Measurements from ENCODE around the gene TNIK.

The TNIK gene

DNA sequence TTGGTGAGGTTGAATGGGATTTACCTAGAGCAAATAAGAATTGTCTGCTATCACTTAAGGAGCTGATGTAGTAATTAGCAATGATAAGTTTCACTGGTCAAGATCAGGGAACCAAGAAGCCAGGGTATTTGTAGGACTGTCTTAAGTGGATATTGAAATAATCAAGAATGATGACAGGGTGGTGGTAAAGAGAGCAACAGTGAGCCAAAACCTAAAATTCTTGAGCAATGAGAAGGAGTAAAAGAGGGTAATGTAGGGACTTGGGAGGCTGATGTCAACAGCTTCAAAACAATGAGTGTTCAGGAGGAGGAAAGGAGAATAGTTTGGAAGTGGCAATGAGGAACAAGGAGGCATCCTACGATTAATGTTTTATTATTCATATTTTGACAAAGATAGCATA is 402.1 kb downstream of the TNIK start:
- no peak for DNase-seq

DNA sequence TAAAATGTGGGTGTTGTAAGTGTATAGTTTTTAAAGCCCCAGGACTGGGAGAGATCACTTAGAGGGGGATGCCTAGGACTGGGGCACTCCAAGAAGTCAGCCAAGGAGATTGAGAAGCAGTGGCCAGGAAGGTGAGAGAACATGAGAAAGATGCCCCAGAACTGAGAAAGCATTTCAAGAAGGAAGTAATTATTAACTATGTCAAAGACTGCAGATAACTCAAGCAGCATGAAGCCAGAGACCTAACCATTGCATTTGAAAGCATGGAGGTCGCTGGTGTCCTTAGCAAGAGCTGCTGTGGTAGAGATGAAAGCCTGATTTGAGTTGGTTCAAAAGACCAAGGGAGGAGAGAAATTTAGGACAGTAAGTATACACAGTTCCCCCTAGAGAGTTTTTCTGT is 403.1 kb downstream of the TNIK start:
- no peak for DNase-seq

DNA sequence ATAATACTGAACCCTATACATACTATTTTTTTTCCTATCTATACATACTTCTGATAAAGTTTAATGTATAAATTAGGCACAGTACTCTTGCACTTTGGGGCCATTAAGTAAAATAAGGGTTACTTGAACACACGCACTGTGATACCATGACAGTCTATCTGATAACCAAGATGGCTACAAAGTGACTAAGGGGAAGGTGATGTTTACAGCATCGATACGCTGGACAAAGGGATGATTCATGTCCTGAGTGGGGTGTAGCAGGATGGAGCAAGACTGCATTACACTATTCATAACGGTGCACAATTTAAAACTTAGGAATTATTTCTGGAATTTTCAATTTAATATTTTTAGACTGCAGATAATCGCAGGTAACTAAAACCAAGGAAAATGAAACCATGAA is 403.7 kb downstream of the TNIK start:
- no peak for DNase-seq

DNA sequence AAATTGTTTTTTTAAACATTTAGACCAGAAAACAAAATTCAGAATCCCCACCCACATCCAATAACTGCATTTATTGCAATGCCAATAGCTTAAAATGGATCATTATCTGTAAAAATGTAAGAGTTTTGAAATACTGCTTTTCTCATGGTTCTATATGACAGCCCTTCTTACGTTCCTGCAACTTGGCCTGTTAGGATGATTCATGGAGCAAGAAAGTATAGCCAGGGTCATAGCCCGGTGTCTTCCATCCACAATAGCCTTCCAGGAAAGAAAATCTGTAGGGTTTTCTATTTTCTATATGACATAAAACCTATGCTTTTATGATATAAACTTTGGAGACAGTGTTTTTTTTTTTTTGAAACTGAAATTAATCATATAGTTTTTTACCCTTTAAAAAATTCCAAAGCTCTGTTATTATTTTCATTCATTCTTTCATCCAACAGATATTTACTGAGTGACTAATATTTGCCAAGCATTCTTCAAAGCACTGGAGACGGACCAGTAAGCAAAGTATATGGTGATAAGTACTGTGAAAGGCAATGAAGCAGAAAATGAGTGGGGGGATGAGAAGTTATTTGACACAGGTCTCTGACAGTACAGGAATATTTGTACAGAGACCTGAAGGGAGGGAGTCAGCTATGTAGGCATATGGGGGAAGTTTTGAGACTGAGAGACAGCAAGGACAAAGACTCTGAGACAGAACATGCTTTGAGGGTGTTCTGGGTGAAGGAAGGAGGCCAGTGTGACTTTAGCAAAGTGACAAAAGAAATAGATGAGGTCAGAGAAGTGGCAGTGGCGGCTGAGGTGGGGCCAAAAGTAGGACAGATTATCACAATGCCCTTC is 404.6 kb downstream of the TNIK start:
- DNase-seq, result no peak

DNA sequence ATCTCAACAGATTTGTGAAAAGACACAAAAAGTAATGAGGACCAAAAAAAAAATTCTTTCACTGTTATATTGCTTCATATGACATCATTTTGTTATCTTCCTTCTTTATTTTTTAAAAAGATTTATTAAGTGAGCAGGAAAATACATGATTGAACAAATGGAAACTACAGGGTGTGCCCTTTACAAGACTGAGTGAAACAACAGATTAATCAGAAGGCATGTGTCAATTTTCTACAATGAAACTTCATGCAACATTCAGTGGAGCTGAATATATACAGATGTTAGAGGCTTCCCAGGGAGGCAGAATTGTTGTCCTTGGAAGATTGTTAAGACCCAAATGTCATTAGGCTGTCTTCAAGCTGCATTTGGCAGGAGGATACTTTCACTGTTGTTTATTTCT is 405.3 kb downstream of the TNIK start:
- no peak for DNase-seq

DNA sequence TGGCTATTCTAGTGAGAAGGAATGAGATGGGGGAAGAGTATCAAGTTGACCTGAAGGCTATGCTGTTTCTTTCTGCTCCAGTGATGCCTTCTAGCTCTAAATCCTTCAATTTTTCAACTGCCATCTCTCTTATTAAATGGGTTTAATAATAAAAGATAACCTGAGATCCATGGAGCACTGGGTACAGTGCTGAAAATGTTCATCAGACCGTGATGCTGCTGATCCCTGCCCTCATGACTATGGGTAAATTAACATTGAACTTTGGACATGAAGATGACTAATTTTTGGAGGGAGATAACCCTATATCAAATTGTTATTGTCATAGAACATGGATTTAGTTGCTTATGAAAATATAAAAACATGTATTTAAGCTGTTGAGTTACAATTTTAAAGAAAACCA is 406.0 kb downstream of the TNIK start:
- DNase-seq, result no peak

DNA sequence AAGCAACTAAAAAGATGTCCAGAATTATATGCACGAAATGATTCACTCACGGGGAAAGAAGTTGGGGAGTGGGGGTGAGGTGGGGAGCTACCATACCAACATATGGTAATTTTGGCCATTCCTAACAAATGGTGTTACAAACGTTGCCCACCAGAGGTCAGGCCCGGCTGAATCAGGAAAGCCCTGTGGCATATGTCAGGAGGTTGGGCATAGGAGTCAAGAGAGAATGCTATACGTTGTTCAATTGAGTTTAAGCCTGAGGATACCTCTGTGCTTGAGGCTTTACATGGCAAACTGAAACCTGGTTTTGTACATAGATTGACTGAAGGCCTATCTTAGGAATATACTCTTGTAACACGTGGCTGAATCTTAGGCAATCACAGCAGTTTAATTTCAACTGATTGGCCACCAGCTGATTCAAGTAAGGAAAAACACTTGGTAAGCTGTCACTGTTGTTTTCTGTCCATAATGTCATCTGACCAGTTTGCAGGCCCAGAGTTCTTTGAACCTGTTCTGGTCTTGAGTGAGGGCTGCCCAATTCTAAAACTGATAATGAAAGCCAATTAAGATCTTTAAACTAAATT is 410.3 kb downstream of the TNIK start:
- peak in 1 of 2 experiments; percentile 12 for DNase-seq

DNA sequence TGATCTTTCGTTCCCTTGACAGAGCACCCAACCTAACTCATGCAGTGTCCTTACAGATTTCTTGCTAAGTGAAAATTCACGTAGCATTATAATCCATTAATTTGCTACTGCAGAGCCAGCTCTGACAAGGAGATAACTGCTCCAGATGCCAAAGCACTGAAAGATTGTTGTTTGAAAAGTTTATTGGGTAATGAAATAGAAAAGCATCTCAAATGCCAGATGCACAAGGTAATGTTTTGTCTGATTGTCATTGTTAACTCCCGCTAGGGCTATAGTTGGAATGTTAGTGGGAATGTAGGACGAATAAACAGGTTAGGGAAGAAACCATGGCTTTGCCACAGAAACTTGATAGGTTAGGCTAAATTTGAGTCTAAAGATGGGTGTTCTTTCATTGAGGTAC is 413.4 kb downstream of the TNIK start:
- no peak for DNase-seq

DNA sequence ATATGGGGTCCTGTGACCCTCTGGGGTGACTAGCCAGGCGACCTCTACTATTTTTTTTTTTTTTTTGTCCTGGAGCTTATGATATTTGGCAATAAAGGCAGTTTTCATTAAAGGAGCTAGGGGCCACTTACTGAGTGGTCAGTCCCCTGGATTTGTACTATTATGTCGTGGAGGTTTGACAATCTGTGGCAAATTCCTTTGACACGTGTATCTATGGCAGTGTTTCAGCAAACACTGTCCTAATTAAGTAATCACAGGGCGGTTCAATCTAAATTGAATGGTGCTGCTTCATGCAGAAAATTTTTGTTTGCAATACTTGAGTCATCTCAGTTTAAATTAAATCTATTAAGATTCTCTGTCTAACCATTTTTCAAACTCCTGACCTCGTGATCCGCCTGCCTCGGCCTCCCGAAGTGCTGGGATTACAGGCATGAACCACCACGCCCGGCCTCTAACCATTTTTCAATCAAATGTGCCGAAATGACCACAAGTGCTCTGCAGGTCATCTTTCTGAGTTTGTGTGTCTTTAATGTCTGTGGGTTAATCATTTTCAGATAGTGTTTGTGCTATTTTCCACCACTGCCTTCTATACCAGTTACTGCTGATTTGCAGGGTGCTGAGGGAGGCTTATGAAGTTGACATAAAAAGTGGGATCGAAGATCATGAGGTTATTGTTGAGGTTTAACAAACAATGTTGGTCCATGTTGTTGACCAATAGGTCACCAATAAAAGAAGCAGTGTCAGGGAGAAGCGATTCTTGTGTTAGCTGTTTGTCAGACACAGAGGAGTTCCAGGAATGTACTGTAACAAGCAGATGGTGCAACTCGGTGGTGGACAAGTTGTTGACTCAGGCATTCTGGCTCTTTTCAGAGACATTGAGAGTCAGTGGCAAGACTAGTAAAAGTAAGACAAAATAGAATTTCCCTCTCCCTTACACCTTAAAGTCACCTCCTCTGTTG is 415.1 kb downstream of the TNIK start:
- no peak for DNase-seq

DNA sequence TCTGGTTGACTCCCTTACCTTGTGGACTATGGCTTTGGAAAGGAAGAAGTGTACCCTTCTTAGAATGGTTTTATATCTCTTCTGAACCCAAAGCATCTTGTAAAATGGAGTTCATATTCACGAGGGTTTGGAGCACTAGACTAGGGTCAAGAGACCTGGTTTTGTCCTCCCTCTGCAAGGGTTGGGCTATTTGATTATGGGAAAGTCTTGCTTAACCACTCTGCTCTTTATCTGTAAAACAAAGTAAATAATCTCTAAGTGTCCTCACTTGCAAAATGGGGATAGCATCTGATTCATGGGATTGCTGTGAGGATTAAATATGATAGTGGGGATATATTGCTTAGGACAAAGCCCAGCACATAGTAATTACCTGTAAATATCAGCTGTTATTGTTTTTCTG is 415.8 kb downstream of the TNIK start:
- no peak for DNase-seq

DNA sequence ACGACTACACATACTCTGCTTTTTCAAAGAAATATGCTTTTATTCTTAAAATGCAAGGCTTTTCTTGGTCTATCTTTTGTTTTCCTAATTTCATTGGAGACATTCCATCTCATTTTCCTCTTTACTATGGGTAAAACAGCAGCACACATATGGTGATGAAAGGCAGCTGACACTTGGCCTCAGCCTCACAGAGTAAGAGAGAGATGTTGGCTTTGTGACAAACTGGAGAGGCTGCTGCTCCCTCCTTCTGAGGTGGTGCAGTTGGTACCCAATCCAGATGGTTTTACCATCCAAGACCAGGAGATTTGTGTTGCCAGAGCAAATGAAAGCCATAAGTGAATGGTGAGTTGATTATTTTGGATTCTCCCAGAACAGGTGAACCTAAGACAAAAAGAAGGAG is 420.5 kb downstream of the TNIK start:
- DNase-seq, result no peak

DNA sequence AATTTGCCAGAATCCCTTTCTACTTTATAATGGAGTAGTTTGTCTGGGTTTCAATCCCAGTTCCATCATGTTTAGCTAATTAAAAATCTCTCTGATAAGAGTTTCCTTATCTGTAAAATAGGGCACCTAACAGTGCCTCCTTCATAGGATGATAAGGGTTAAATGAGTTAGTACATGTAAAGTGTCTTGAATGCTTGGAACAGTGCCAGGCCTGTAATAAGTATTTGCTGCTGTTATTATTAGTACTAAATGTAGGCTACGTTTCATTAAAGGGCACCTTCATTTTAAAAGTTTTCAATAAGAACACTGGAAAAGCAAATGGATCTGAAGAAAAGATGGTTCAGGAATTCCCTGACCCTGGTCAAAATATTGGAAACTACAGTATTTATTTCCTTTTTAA is 421.9 kb downstream of the TNIK start:
- no peak for DNase-seq

DNA sequence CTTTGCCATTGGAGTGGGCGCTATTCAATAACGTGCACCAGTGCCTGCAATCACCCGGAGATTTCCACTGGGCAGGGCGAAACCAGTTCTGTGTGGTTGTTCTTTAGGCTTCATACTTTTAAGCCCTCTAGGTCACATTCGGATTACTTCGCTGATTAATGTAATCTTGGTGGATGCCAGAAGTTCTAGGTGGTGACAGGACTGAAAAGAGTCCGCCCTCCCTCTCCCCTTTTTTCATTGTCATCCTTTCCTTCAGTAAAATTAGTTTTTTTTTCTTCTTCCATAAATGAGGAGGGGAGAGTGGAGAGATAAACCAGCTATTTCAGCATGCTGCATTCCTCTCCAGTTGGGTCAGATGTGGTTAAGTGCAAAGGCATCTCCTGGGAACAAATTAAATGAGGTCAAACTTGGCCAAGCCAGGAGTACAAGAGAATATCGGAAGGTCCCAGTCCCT is 431.4 kb downstream of the TNIK start:
- DNase-seq, result no peak

DNA sequence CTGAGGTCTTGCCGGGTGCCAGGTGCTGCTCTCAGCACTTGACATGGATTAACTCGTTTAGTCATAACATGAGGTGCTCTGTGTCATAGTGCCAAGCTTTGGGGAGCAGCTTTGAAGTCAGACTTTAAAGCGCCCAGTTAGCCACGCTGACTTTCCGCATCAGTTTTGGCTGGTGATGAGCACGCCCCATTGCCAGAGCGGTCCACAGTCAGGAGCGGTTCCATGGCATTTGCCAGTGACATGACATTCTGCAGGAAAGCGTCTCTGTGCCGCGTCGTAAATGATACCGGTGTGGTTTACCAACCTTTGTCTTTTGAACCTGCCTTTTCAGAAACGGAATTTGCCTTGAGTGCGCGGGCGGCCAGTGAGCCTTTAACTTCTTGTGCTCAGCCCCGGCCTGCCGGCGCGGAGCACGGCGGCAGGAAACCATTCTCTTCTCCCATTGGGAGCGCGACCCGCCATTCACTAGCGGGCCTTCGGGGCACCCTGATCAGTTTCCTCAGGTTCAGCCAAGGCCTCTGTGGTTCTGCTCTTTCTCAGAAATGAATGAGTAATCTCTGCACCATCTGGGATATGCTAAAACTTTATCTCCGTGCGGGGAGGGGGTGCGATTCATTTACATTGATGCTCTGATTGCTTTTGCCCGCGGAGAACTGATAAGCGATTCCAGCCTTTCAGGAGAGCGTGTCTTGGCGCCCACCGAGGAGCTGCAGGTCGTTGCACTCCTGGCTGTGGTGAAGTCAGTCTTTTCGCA is 432.0 kb downstream of the TNIK start:
- peak; percentile 10 to 16 for DNase-seq

DNA sequence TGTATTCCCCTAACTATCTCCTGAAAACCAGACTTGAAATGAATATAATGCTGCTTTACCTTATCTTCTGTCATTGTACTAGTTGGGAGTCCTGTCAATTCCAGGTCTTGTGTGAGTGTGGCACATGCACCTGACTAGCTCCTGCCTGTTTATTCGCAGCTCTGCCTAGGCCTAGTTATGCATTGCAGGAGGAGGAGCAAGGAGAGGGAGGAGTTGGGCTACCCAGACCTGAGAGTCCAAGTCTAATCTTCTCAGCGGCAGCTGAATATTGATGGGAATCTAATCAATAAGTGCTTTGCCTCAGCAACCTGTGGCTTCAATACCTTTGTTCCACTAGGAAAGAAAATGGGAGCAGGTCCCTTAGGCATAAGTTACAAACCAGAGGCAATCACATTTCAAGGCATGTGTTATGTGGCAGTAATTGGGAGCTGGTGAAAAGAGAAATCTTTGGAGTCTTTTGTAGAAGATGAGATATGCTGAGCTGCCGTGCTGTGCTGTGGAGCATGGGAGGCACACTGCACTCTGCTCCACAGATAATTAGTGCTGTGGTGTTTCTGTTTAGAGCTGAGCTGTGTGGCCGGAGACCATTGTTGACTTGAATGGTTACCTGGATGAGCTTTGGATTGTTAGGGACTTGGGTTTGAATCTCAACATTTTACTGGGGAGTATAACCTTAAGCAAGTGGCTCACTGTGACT is 433.5 kb downstream of the TNIK start, which contains the start of gene SLC2A2:
SLC2A2 (minus strand) TSS at position 124 of the 697 bp plus-strand sequence; CDS start at position 74, 50 bp downstream.
- no peak for DNase-seq

DNA sequence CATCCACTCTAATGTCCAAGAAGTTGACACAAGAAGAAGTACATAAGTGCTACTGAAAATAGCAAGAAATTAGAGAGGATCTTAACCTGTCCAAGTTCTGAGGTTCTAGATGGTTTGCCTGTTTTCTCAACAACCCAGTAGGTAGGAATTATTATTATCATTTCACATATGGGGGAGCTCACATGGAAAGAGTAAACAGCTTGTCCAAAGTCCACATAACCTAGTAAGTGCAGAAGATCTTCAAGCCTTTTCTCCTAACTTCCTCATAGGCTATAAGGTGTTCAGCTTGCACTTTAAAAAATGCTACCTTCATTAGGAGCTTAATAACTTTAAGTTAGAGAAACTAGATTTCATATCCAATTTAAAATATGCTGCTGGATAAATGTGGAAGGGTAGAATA is 436.6 kb downstream of the TNIK start:
- DNase-seq, result no peak

DNA sequence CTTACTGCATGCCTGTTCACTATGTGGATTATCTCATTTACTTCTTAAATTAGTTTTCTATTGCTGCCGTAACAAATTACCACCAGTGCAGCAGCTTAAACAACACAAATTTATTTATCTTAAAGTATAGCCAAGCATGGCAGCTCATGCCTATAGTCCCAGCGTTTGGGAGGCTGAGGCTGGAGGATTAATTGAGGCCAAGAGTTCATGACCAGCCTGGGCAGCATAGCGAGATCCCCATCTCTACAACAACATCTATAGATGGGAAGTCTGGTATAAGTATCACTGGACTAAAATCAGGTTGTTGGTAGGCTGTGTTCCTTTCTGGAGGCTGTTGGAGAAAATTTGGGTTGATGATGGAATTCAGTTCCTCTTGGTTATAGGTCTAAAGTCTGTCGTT is 438.8 kb downstream of the TNIK start:
- DNase-seq, result no peak

DNA sequence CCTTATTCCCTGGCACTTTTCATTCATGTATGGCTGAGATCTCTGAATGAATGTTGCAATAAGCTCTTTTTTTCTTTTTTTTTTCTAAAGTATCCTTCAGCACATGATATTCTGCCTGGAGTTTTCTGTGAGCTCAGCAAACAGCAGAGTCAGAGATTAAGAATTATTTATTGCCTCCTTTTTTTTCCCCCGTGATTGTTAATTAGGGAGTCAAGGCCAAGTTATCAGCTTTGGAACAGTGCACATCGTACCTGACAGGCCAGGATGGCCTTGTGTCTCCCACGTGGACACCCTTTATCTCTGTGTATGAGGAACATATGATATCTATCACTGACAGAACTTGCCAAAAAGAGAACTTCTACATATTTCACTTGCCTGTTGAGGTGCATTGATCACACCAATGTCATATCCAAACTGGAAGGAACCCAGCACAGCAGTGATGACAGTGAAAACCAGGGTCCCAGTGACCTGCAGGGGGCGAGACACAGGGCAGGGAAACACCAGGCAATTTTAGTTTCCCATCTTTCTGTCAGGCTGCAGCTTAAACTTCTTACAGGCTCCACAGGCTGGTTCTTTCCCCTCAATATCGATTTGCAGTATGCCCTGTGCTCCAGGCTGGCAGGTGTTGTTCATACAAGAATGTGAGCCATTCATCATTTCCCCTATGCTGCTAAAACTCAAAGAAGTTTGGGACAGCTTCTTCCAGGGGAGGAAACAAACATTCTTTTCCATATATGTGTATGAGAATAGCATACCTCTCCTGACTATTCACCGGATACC is 441.9 kb downstream of the TNIK start:
- no peak for DNase-seq

DNA sequence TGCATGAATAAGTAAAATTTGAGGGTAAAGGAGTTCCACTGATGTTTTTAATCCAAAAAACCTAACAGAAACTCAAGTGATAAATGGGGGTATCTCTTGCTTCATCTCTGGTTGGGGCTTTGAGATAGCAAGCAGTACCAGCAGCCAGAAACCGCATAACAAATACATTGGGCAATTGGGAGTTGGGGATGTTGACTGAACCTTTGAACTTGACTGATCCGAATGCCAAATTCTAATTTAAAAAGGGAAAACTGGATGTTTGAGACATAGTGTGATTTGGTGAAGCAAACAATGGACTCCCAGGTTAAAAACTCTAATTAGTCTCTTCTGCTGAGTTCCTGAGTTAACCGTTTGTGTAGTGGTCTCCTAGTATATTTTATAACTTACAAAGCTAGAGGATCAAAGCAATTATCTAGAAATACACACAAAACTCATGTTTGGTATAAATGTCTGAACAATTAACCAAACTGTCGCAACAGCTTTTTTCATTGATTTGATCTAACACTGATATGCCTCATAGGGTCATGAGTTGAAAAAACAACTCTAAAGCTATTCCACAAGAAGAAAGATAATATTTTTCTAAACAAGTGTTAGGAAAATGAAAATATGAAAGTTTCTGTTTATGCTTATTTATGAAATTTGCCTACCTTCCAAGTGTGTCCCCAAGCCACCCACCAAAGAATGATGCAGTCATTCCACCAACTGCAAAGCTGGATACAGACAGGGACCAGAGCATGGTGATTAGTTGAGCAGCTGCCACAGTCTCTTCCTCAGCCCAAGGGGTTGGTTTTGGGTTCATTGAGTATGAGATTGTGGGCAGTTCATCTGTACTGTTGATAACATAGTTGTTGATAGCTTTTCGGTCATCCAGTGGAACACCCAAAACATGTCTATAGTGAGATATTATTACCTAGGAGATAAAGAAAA is 446.1 kb downstream of the TNIK start:
- no peak for DNase-seq

DNA sequence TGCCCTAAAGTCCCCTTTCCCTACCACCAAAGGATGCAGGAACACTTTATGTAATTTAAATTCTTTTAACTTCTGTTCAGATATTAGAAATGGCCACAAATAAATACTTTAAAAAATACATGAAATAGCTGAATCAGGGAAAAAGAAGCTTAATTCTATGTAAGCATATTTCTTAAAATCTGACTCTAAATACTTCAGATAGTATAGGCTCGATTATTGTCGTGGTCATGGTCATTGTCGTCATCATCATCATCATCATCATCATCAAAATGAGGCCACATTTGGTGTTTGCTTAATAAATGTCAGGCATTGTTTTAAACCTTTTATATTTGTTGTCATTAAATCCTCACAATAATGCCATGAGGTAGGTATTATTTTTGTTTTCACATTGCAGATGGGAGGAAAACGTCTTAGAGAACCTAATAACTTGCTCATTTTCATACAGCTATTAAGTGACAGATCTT is 448.3 kb downstream of the TNIK start:
- DNase-seq, result no peak

All from stimulated activated CD4-positive, alpha-beta T cell treated with anti-CD3 and anti-CD28 coated beads, Interleukin-4, amount 100 ng/mL, for 4 hours (primary cell).